ENCODE measurements around the gene TRIM27. TPM values are rescaled to one million over a fixed set of nuclear protein-coding genes. Genes with fewer than 3 reads are reported as not detected.

The TRIM27 gene
- total and polyA plus RNA-seq, 4 donors = 34.8 to 81.9 (median 46.1) TPM

- Histone ChIP-seq H3K9me3 (ENCODE audit: control insufficient read depth in 4 of 4, insufficient read depth in 3 of 4, low read length in 3 of 4) (no peaks in the 10 kb centered on the region), H3K27me3 (ENCODE audit: control insufficient read depth in 3 of 3, insufficient read depth in 3 of 3, low read length in 2 of 3) (no peaks in the 10 kb centered on the region), H3K27ac (ENCODE audit: low read depth in 1 of 2, low read length in 1 of 2) (no peak overlapping the region), H3K36me3 (ENCODE audit: control insufficient read depth in 4 of 4, insufficient read depth in 4 of 4, low read length in 4 of 4) (peaks cover 17 to 42% (median 23%) of the 10 kb centered on the region in 4 donors), H3K4me3 (no peak overlapping the region), H3K4me1 (ENCODE audit: control insufficient read depth in 5 of 5, insufficient read depth in 5 of 5, low read length in 5 of 5) (peaks cover 9 to 13% (median 10%) of the 10 kb centered on the region in 5 donors), H3K9ac (ENCODE audit: insufficient read depth in 1 of 2, low read length in 2 of 2) (no peak overlapping the region)
- DNase-seq = no peak
- WGBS, 2 donors = 98 to 100% methylated on average over 1 of the region's 1 CpG
- ATAC-seq (ENCODE audit: insufficient read depth, low FRiP score) = no peak
- no peak for TF ChIP-seq CTCF (IDR thresholded peaks at IDR 0.05; ENCODE audit: control extremely low read depth, extremely low read depth)
Observed at GRCh38 chr6:28920281-28920680, 3.5 kb downstream of the TRIM27 start.

- H3K9me3 ChIP-seq (ENCODE audit: control insufficient read depth in 4 of 4, insufficient read depth in 3 of 4, low read length in 3 of 4) = no peaks in the 10 kb centered on the region
- ATAC-seq (ENCODE audit: insufficient read depth, low FRiP score) (no peak), DNase-seq (no peak)
- H3K4me1 ChIP-seq (ENCODE audit: control insufficient read depth in 5 of 5, insufficient read depth in 5 of 5, low read length in 5 of 5) = peaks cover 0 to 2% (median 0%) of the 10 kb centered on the region in 5 donors
- peaks cover 22 to 47% (median 36%) of the 10 kb centered on the region in 4 donors for H3K36me3 ChIP-seq (ENCODE audit: control insufficient read depth in 4 of 4, insufficient read depth in 4 of 4, low read length in 4 of 4)
- 90% methylated on average over 2 of the region's 2 CpGs for WGBS, 2 donors
- H3K9ac ChIP-seq (ENCODE audit: insufficient read depth in 1 of 2, low read length in 2 of 2) = no peak overlapping the region
- no peak overlapping the region for H3K27ac ChIP-seq (ENCODE audit: low read depth in 1 of 2, low read length in 1 of 2)
- no peaks in the 10 kb centered on the region for H3K27me3 ChIP-seq (ENCODE audit: control insufficient read depth in 3 of 3, insufficient read depth in 3 of 3, low read length in 2 of 3)
- no peak for TF ChIP-seq CTCF (IDR thresholded peaks at IDR 0.05; ENCODE audit: control extremely low read depth, extremely low read depth)
- H3K4me3 ChIP-seq = no peak overlapping the region
Observed at GRCh38 chr6:28914941-28915340, 8.8 kb downstream of the TRIM27 start.

GRCh38 chr6:28910901-28911690, 12.7 kb downstream of the TRIM27 start:
- 37 to 48% methylated on average over 3 of the region's 3 CpGs for WGBS, 2 donors
- DNase-seq (no peak), ATAC-seq (ENCODE audit: insufficient read depth, low FRiP score) (no peak)
- Histone ChIP-seq H3K4me1 (ENCODE audit: control insufficient read depth in 5 of 5, insufficient read depth in 5 of 5, low read length in 5 of 5) (no peaks in the 10 kb centered on the region), H3K9ac (ENCODE audit: insufficient read depth in 1 of 2, low read length in 2 of 2) (no peak overlapping the region), H3K36me3 (ENCODE audit: control insufficient read depth in 4 of 4, insufficient read depth in 4 of 4, low read length in 4 of 4) (peaks cover 24 to 58% (median 36%) of the 10 kb centered on the region in 4 donors), H3K4me3 (no peak overlapping the region), H3K27ac (ENCODE audit: low read depth in 1 of 2, low read length in 1 of 2) (no peak overlapping the region), H3K9me3 (ENCODE audit: control insufficient read depth in 4 of 4, insufficient read depth in 3 of 4, low read length in 3 of 4) (no peaks in the 10 kb centered on the region), H3K27me3 (ENCODE audit: control insufficient read depth in 3 of 3, insufficient read depth in 3 of 3, low read length in 2 of 3) (no peaks in the 10 kb centered on the region)
- TF ChIP-seq CTCF (IDR thresholded peaks at IDR 0.05; ENCODE audit: control extremely low read depth, extremely low read depth) = no peak
